Activated CD8-positive, alpha-beta T cell treated with anti-CD3 and anti-CD28 coated beads for 36 hours (primary cell): ENCODE measurements around the gene STAMBPL1. TPM values are rescaled to one million over a fixed set of nuclear protein-coding genes. Genes with fewer than 3 reads are reported as not detected.

Experiments
- ATAC-seq: fragments of 200-7000 bp; cut with Tn5 transposase; one replicate; pipeline ENCODE4 v1.10.0; 2021; ENCODE audit warnings: mild to moderate bottlenecking, moderate library complexity
- CTCF ChIA-PET: fragments of 350-600 bp; sonication (Branson Sonifier 250); formaldehyde crosslinking; loops from one replicate; lab custom pipeline; 2021; ENCODE audit warnings: antibody characterized with exemption; lab: Charles Lee
- POLR2A ChIA-PET: fragments of 350-600 bp; sonication (Branson Sonifier 250); formaldehyde crosslinking; loops from one replicate; lab custom pipeline; 2021; ENCODE audit warnings: antibody characterized with exemption; lab: Charles Lee
- DNase-seq: peaks from one replicate; pipeline ENCODE4 v3.0.0-alpha.2; 2020
- H3K27ac Mint-ChIP-seq: one replicate; pipeline ENCODE4 v1.8.0; 2021; ENCODE audit warnings: mild to moderate bottlenecking, mixed read lengths
- H3K27me3 Mint-ChIP-seq: one replicate; pipeline ENCODE4 v1.8.0; 2021; ENCODE audit warnings: mixed read lengths
- H3K36me3 Mint-ChIP-seq: one replicate; pipeline ENCODE4 v1.8.0; 2021; ENCODE audit warnings: low read depth, mixed read lengths
- H3K4me1 Mint-ChIP-seq: one replicate; pipeline ENCODE4 v1.8.0; 2021; ENCODE audit warnings: low read depth, mixed read lengths
- H3K4me3 Mint-ChIP-seq: one replicate; pipeline ENCODE4 v1.8.0; 2021; ENCODE audit warnings: mild to moderate bottlenecking, moderate library complexity, mixed read lengths
- H3K9me3 Mint-ChIP-seq: one replicate; pipeline ENCODE4 v1.8.0; 2021; ENCODE audit warnings: mixed read lengths
- intact Hi-C: fragments of 100-400 bp; cut with micrococcal nuclease; formaldehyde crosslinking; loops from one replicate; pipeline ENCODE4 v1.10.0; 2022
- total RNA-seq, 2 experiments: library from RNA; stranded (reverse); gene quantifications; one replicate each; pipeline ENCODE4 v1.2.3, GENCODE V29; 2021
- TF ChIP-seq, protein P1 (sequence below): fragments of 200-600 bp; IDR thresholded peaks from one replicate; pipeline ENCODE4 v1.8.0; 2022; ENCODE audit warnings: antibody characterized with exemption, mild to moderate bottlenecking

STAMBPL1 gene
- total RNA-seq, 2 experiments from 2014 or later: 71.1 to 76.5 TPM

DNA sequence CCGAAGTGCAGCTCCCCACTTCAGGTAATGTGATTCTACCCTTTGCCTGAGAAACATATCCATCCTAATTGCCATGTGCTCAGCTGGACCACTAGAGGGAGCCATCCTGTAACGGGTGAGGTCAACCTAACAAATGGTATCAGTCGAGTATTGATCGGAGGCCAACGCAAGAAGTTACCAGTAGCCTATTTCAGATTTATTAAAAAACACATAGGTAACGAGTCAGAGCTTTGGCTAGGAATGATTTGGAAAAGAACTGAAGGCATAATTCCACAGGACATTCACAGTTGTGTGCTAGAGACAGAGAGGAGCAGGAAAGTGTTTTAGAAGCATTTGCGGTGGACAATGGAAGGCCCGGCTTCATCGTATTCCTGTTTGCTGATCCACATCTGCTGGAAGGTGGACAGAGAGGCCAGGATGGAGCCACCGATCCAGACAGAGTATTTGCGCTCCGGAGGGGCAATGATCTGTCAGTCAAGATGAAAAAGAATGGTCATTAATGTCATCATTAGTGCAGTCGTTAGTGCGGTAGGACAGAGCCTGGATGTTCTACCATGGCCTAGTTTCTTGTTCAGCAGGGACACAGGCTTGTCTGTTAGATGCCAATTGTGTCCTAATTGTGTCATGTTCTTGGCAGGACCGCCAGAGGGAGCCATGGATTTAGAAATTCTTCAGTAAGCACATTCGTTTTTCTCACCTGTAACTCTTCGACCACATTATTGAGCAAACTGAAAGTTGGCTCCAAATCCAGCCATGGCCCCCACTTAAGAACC lies 55.0 kb downstream of the STAMBPL1 start:
- no peak overlapping the region for H3K4me3 Mint-ChIP-seq
- TF ChIP-seq, protein P1, sequence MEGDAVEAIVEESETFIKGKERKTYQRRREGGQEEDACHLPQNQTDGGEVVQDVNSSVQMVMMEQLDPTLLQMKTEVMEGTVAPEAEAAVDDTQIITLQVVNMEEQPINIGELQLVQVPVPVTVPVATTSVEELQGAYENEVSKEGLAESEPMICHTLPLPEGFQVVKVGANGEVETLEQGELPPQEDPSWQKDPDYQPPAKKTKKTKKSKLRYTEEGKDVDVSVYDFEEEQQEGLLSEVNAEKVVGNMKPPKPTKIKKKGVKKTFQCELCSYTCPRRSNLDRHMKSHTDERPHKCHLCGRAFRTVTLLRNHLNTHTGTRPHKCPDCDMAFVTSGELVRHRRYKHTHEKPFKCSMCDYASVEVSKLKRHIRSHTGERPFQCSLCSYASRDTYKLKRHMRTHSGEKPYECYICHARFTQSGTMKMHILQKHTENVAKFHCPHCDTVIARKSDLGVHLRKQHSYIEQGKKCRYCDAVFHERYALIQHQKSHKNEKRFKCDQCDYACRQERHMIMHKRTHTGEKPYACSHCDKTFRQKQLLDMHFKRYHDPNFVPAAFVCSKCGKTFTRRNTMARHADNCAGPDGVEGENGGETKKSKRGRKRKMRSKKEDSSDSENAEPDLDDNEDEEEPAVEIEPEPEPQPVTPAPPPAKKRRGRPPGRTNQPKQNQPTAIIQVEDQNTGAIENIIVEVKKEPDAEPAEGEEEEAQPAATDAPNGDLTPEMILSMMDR: peak; percentile 97
- peaks cover 24% of the 10 kb centered on the region for H3K4me1 Mint-ChIP-seq
- ATAC-seq (peak; percentile 72), DNase-seq (peak; percentile 85)
- H3K27ac Mint-ChIP-seq: peak overlapping the region; percentile 59
- H3K9me3 Mint-ChIP-seq: no peaks in the 10 kb centered on the region
- no peaks in the 10 kb centered on the region for H3K27me3 Mint-ChIP-seq
- POLR2A ChIA-PET: interaction anchor here (0.6 to 1.0 kb wide), 2 partner anchors 86 to 207 kb away, joined by 3 read pairs; no protein-coding TSS in a partner anchor
- intact Hi-C loops: loop anchor here (1.0 to 10.0 kb wide), 4 partner anchors 50 to 278 kb away; no protein-coding TSS in a partner anchor
- peaks cover 6% of the 10 kb centered on the region for H3K36me3 Mint-ChIP-seq
- CTCF ChIA-PET: interaction anchor here (0.6 to 12.5 kb wide), 79 partner anchors 9 to 316 kb away, joined by 3 to 432 read pairs (median 6); partner anchors contain the start of genes CH25H, FAS, LIPA and STAMBPL1

DNA sequence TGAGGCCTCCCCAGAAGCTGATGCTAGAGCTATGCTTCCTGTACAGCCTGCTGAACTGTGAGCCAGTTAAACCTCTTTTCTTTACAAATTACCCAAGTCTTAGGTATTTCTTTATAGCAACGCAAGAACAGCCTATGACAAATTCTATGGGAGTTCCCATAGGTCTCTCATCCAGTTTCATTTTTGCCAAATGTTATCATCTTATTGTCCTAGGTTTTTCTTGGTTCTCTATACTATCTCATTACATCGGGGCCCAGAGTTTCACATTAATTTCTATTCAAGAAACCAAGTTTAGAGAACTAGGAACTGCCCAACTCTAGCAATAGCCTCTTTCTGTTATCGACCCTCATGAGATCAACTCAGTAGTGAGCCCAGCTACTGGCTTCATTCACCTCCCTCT lies 56.6 kb downstream of the STAMBPL1 start:
- Mint-ChIP-seq H3K27me3 (no peaks in the 10 kb centered on the region), H3K36me3 (peaks cover 6% of the 10 kb centered on the region), H3K27ac (peak overlapping the region; percentile 10), H3K9me3 (no peaks in the 10 kb centered on the region), H3K4me1 (peaks cover 23% of the 10 kb centered on the region), H3K4me3 (no peak overlapping the region)
- CTCF ChIA-PET: interaction anchor here (0.6 to 6.9 kb wide), 13 partner anchors 8 to 319 kb away, joined by 3 to 82 read pairs (median 4); no protein-coding TSS in a partner anchor
- TF ChIP-seq, protein P1: no peak
- intact Hi-C loops: loop anchor here (5.0 to 10.0 kb wide), 3 partner anchors 48 to 96 kb away; no protein-coding TSS in a partner anchor
- no peak for DNase-seq
- POLR2A ChIA-PET: interaction anchor here (0.6 to 1.2 kb wide), 3 partner anchors 54 to 107 kb away, joined by 3 to 4 read pairs (median 4); partner anchors contain the start of gene FAS
- no peak for ATAC-seq

DNA sequence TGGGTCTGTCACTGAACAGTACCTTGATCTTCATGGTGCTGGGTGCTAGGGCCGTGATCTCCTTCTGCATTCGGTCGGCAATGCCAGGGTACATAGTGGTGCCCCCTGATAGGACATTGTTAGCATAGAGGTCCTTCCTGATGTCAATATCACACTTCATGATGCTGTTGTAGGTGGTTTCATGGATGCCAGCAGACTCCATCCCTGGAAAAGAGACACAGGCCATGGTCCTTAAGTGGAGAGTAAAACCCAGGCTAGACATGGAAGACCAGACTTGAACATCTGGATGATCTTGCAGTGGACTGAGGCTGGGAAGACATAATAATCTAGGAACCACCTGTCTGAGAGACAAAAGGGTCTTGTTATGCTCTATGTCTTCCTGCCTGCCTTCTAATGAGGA lies 58.0 kb downstream of the STAMBPL1 start:
- no peaks in the 10 kb centered on the region for H3K9me3 Mint-ChIP-seq
- intact Hi-C loops: loop anchor here (5.0 to 10.0 kb wide), 3 partner anchors 47 to 94 kb away; no protein-coding TSS in a partner anchor
- H3K27me3 Mint-ChIP-seq: no peaks in the 10 kb centered on the region
- TF ChIP-seq, protein P1: no peak
- peaks cover 6% of the 10 kb centered on the region for H3K36me3 Mint-ChIP-seq
- ATAC-seq (no peak), DNase-seq (no peak)
- ChIA-PET POLR2A (no interaction called here), CTCF (interaction anchor here (0.6 to 6.9 kb wide), 11 partner anchors 8 to 280 kb away, joined by 3 to 82 read pairs (median 4); no protein-coding TSS in a partner anchor)
- H3K27ac Mint-ChIP-seq: no peak overlapping the region
- peaks cover 16% of the 10 kb centered on the region for H3K4me1 Mint-ChIP-seq
- H3K4me3 Mint-ChIP-seq: no peak overlapping the region

DNA sequence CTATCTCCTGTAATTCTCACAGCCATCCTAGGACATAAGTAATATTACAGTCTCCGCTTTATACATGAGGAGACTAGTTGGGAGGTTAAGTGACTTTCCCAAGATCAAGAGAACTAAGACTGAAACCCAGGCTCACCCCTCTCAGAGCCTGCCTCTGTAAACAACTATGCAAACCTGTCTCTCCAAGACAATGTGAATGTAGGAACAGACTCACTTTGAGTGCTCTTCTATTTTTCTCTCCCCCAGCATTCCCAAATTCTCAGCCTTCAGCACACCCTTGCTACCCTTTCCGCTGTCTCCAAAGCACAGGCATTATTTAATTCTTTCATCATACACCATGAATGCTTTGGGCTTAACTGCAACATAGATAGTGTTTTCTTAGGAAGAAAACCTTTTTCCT lies 58.9 kb downstream of the STAMBPL1 start:
- no peak for ATAC-seq
- no peaks in the 10 kb centered on the region for H3K9me3 Mint-ChIP-seq
- H3K4me3 Mint-ChIP-seq: no peak overlapping the region
- ChIA-PET CTCF (interaction anchor here (1.0 to 6.9 kb wide), 3 partner anchors 12 to 279 kb away, joined by 4 to 82 read pairs (median 10); no protein-coding TSS in a partner anchor), POLR2A (no interaction called here)
- H3K27me3 Mint-ChIP-seq: no peaks in the 10 kb centered on the region
- intact Hi-C loops: loop anchor here (5.0 to 10.0 kb wide), 3 partner anchors 46 to 93 kb away; no protein-coding TSS in a partner anchor
- no peak overlapping the region for H3K27ac Mint-ChIP-seq
- H3K4me1 Mint-ChIP-seq: peaks cover 16% of the 10 kb centered on the region
- peaks cover 6% of the 10 kb centered on the region for H3K36me3 Mint-ChIP-seq
- DNase-seq: no peak
- TF ChIP-seq, protein P1: no peak
